Colonic mucosa (tissue), 4 donors: ENCODE measurements around the gene OLFM1. TPM values are rescaled to one million over a fixed set of nuclear protein-coding genes. Genes with fewer than 3 reads are reported as not detected.

Source experiments
- DNase-seq: peaks from one replicate; pipeline ENCODE4 v3.0.0-alpha.2; 2020
- H3K27ac ChIP-seq: fragments of 200-600 bp; one replicate; pipeline ENCODE4 v1.8.0; 2021
- H3K27me3 ChIP-seq: fragments of 200-600 bp; one replicate; pipeline ENCODE4 v1.8.0; 2021
- H3K36me3 ChIP-seq: fragments of 200-600 bp; one replicate; pipeline ENCODE4 v1.8.0; 2021
- H3K4me1 ChIP-seq: fragments of 200-600 bp; one replicate; pipeline ENCODE4 v1.8.0; 2021; ENCODE audit warnings: mild to moderate bottlenecking
- H3K4me3 ChIP-seq: fragments of 200-600 bp; one replicate; pipeline ENCODE4 v1.8.0; 2021
- H3K9ac ChIP-seq, 2 donors: one replicate each; pipeline ENCODE4 v1.7.0; 2013; ENCODE audit warnings: control low read depth in 2 of 2, low read depth in 2 of 2, low read length in 2 of 2
- H3K9me3 ChIP-seq: fragments of 200-600 bp; one replicate; pipeline ENCODE4 v1.8.0; 2021
- CTCF ChIP-seq: fragments of 200-600 bp; IDR thresholded peaks from one replicate; pipeline ENCODE4 v1.8.0; 2022; ENCODE audit warnings: antibody characterized with exemption, mild to moderate bottlenecking
- intact Hi-C: fragments of 100-400 bp; cut with DNase I; formaldehyde crosslinking; loops from one replicate; pipeline ENCODE4 v1.14.1; 2022
- total RNA-seq, 2 donors: library from RNA; stranded (reverse); fragmentation: NEBNext Ultra II Directional in 1 of 2; extraction: Animal tissue kit (Norgen Biotek cat#: 25700) in 1 of 2; gene quantifications; one replicate each; pipeline ENCODE4 v1.2.1, GENCODE V29; 2021
- donor health status: healthy.
- donor health status: DM: no; HTN: no; CAD: no.
- donor health status: DM: no; HTN: no; CAD: no.

The OLFM1 gene
- total RNA-seq, 2 donors from 2014 or later, result 3.8 to 8.9 TPM

- Histone ChIP-seq H3K36me3 (no peaks in the 10 kb centered on the region), H3K27me3 (peaks cover 6% of the 10 kb centered on the region), H3K4me1 (no peaks in the 10 kb centered on the region), H3K9me3 (no peaks in the 10 kb centered on the region), H3K9ac (no peak overlapping the region), H3K4me3 (no peak overlapping the region), H3K27ac (no peak overlapping the region)
- intact Hi-C loops, result no loop called here
- TF ChIP-seq CTCF, result no peak
- no peak for DNase-seq
Observed at GRCh38 chr9:135073081-135073740, 14.3 kb upstream of the OLFM1 start.

- no peak for DNase-seq
- peaks cover 6% of the 10 kb centered on the region for H3K27me3 ChIP-seq
- no peaks in the 10 kb centered on the region for H3K9me3 ChIP-seq
Observed at GRCh38 chr9:135073741-135074305, 13.6 kb upstream of the OLFM1 start.

GRCh38 chr9:135074354-135075233 lies 12.9 kb upstream of the OLFM1 start:
- no peak for DNase-seq
- no peak overlapping the region for H3K27ac ChIP-seq

More at GRCh38 chr9:135073741-135074305, 13.6 kb upstream of the OLFM1 start:
- Histone ChIP-seq H3K9ac (no peak overlapping the region), H3K27ac (no peak overlapping the region), H3K36me3 (no peaks in the 10 kb centered on the region), H3K4me3 (no peak overlapping the region), H3K4me1 (no peaks in the 10 kb centered on the region)
- intact Hi-C loops, result no loop called here
- no peak for TF ChIP-seq CTCF

GRCh38 chr9:135075234-135076142 lies 12.0 kb upstream of the OLFM1 start:
- intact Hi-C loops, result no loop called here
- Histone ChIP-seq H3K36me3 (no peaks in the 10 kb centered on the region), H3K27me3 (peaks cover 6% of the 10 kb centered on the region), H3K9me3 (no peaks in the 10 kb centered on the region), H3K27ac (no peak overlapping the region), H3K4me3 (peak overlapping the region; percentile 47), H3K4me1 (no peaks in the 10 kb centered on the region), H3K9ac (peak overlapping the region in 1 of 2 donors; percentile 50)
- TF ChIP-seq CTCF, result no peak
- DNase-seq, result peak; percentile 32

More at GRCh38 chr9:135074354-135075233, 12.9 kb upstream of the OLFM1 start:
- Histone ChIP-seq H3K4me3 (peak overlapping the region; percentile 47), H3K4me1 (no peaks in the 10 kb centered on the region), H3K36me3 (no peaks in the 10 kb centered on the region), H3K9ac (no peak overlapping the region), H3K9me3 (no peaks in the 10 kb centered on the region), H3K27me3 (peaks cover 6% of the 10 kb centered on the region)
- no peak for TF ChIP-seq CTCF
- intact Hi-C loops, result no loop called here
